Esophagus squamous epithelium (tissue), 4 donors: ENCODE results near the gene ADARB2.

Experiments
- POLR2A ChIP-seq, 4 donors: fragments of 450-650 bp; IDR thresholded peaks; one replicate each; pipeline ENCODE4 v1.6.1; 2017; ENCODE audit warnings: antibody characterized with exemption in 4 of 4, mild to moderate bottlenecking in 4 of 4, moderate library complexity in 3 of 4
- TF ChIP-seq, protein P1 (sequence below), 6 experiments: fragments of 450-650 bp in 4 of 6; fragments of 200-600 bp in 2 of 6; sonication (generic) in 2 of 6; IDR thresholded peaks; one replicate each; pipeline ENCODE4 v1.5.1; 2016 to 2019; ENCODE audit warnings: antibody characterized with exemption in 6 of 6, mild to moderate bottlenecking in 4 of 6, moderate library complexity in 4 of 6

GRCh38 chr10:1575481-1576244, 161.7 kb downstream of the ADARB2 start:
- TF ChIP-seq POLR2A (IDR thresholded peaks at IDR 0.05), result no peak
- TF ChIP-seq, protein P1, sequence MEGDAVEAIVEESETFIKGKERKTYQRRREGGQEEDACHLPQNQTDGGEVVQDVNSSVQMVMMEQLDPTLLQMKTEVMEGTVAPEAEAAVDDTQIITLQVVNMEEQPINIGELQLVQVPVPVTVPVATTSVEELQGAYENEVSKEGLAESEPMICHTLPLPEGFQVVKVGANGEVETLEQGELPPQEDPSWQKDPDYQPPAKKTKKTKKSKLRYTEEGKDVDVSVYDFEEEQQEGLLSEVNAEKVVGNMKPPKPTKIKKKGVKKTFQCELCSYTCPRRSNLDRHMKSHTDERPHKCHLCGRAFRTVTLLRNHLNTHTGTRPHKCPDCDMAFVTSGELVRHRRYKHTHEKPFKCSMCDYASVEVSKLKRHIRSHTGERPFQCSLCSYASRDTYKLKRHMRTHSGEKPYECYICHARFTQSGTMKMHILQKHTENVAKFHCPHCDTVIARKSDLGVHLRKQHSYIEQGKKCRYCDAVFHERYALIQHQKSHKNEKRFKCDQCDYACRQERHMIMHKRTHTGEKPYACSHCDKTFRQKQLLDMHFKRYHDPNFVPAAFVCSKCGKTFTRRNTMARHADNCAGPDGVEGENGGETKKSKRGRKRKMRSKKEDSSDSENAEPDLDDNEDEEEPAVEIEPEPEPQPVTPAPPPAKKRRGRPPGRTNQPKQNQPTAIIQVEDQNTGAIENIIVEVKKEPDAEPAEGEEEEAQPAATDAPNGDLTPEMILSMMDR (IDR thresholded peaks at IDR 0.05), result no peak
